Smooth muscle cell (in vitro differentiated cells): ENCODE measurements around the gene FOXA1. TPM values are rescaled to one million over a fixed set of nuclear protein-coding genes. Genes with fewer than 3 reads are reported as not detected.
A peak's percentile ranks its signal among the peaks of the same experiment; 100 is the strongest.

Source experiments
- DNase-seq: peaks from one replicate; lab custom pipeline; 2025; ENCODE audit not compliant: unreplicated experiment; lab: John Stamatoyannopoulos, UW
- H2AFZ ChIP-seq: fragments of 200-600 bp; sonication (generic); 2 replicates; pipeline ENCODE4 v1.6.0; 2016; ENCODE audit warnings: antibody characterized with exemption, low read depth, mild to moderate bottlenecking
- H3F3A ChIP-seq: fragments of 200-600 bp; sonication (generic); 2 replicates; pipeline ENCODE4 v1.6.0; 2017; ENCODE audit warnings: antibody characterized with exemption, low read depth
- H3K27ac ChIP-seq: fragments of 200-600 bp; sonication (generic); 2 replicates; pipeline ENCODE4 v1.5.1; 2016; ENCODE audit warnings: low read depth, mild to moderate bottlenecking
- H3K27me3 ChIP-seq: fragments of 200-600 bp; sonication (generic); 2 replicates; pipeline ENCODE4 v1.6.1; 2016; ENCODE audit warnings: low read depth, mild to moderate bottlenecking
- H3K36me3 ChIP-seq: fragments of 200-600 bp; sonication (generic); 2 replicates; pipeline ENCODE4 v1.5.1; 2016; ENCODE audit warnings: low read depth
- H3K4me1 ChIP-seq: fragments of 200-600 bp; sonication (generic); 2 replicates; pipeline ENCODE4 v1.5.1; 2016; ENCODE audit warnings: low read depth
- H3K4me2 ChIP-seq: fragments of 200-600 bp; sonication (generic); 2 replicates; pipeline ENCODE4 v1.6.0; 2016; ENCODE audit warnings: mild to moderate bottlenecking
- H3K4me3 ChIP-seq: fragments of 200-600 bp; sonication (generic); 2 replicates; pipeline ENCODE4 v1.5.1; 2016; ENCODE audit warnings: mild to moderate bottlenecking
- H3K79me2 ChIP-seq: fragments of 200-600 bp; sonication (generic); 2 replicates; pipeline ENCODE4 v1.6.0; 2016; ENCODE audit warnings: low read depth, mild to moderate bottlenecking
- H3K9ac ChIP-seq: fragments of 200-600 bp; sonication (generic); 2 replicates; pipeline ENCODE4 v1.6.0; 2016; ENCODE audit warnings: low read depth
- H3K9me3 ChIP-seq: fragments of 200-600 bp; sonication (generic); replicated peaks from 2 replicates; pipeline ENCODE4 v1.5.1; 2016; ENCODE audit warnings: low read depth
- H4K20me1 ChIP-seq: fragments of 200-600 bp; sonication (generic); 2 replicates; pipeline ENCODE4 v1.6.0; 2016; ENCODE audit warnings: low read depth
- CTCF ChIP-seq: fragments of 200-600 bp; sonication (generic); IDR thresholded peaks from 2 replicates; pipeline ENCODE4 v1.5.1; 2017; ENCODE audit warnings: borderline replicate concordance, mild to moderate bottlenecking, antibody characterized with exemption; ENCODE audit not compliant: insufficient read depth, poor library complexity, severe bottlenecking
- WGBS: methylation state at CpG from one replicate; pipeline ENCODE4 v1.1.7; 2016; ENCODE audit warnings: low lambda C conversion rate; 5-methylcytosine and 5-hydroxymethylcytosine counted together
- polyA plus RNA-seq: library from polyadenylated mRNA; unstranded; fragments of >200 nt; fragmentation: Nextera tagmentation; extraction: Ambion mirVana; gene quantifications from 2 replicates; pipeline ENCODE4 v1.2.1, GENCODE V29; 2016
- total RNA-seq: library from RNA; depleted of rRNA; stranded (reverse); fragments of >200 nt; gene quantifications from 2 replicates; pipeline ENCODE4 v1.2.3, GENCODE V29; 2014

FOXA1 gene
- total and polyA plus RNA-seq, 2 experiments from 2014 or later: 0.18 TPM; not detected in 1

DNA sequence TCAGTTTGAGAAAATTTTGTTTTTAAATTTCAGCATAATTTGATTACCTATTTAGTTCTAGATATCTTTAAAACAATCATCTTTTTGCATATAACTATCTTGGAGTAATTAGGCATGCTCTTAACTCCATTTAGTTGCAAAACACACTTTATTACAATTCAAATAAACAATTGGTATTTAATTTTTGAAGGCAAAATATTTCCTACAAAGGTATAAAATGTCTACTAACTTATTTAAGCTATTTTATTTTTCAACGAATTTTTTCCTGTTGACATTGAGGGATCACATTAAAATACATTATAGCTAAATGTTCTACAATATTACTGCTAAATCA, 8.3 kb downstream of the FOXA1 start:
- H3F3A ChIP-seq: no peaks in the 10 kb centered on the region
- no peaks in the 10 kb centered on the region for H3K36me3 ChIP-seq
- no peaks in the 10 kb centered on the region for H3K9me3 ChIP-seq
- no peak overlapping the region for H3K27ac ChIP-seq
- no peak overlapping the region for H3K4me2 ChIP-seq
- no peak overlapping the region for H2AFZ ChIP-seq
- H3K9ac ChIP-seq: no peak overlapping the region
- DNase-seq: no peak
- WGBS: 8% methylated on average over 1 of the region's 1 CpG
- no peak for TF ChIP-seq CTCF
- no peaks in the 10 kb centered on the region for H3K79me2 ChIP-seq
- peaks cover 21% of the 10 kb centered on the region for H3K4me1 ChIP-seq
- H3K27me3 ChIP-seq: peaks cover 100% of the 10 kb centered on the region
- no peaks in the 10 kb centered on the region for H4K20me1 ChIP-seq
- H3K4me3 ChIP-seq: no peak overlapping the region

DNA sequence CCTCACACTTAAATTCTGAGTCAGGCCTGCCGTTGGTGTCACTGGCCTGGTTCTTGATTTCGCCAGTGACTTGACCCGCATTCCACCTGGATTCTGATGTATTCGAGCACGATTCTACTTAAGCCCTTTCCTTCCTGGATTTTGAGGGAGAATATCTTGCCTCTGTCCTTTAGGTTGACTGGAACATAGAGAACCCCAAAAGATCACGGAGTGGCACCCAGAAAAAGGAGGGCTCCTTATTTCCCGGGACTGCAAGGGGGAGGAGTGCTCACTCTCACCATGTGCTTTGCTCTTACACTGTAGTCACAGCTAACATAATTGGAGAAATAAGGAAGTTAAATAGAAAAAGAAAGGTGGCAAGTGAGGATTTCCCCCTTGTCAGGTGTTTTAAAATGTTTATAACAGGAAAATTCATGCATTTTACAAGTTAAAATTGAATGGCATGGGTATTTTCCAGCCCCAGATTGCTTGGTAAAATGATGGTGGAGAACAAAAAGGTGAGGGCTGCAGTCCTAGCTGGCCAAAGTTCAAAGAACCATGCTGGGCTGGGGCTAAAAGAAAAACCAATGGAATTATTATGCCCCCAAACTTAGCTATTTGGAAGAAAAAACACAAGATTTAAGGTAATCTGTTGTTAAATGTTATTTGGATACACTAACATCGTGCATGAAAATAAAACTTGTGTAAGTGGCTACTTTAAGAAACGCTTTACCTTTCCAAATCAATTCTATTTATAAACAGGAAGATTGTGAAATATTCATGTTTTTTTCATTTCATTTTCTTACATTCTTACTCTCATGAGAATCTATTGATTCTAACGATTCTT, 8.9 kb downstream of the FOXA1 start:
- H3K27me3 ChIP-seq: peaks cover 100% of the 10 kb centered on the region
- WGBS: 7% methylated on average over 10 of the region's 10 CpGs
- H3K36me3 ChIP-seq: no peaks in the 10 kb centered on the region
- no peak for TF ChIP-seq CTCF
- H2AFZ ChIP-seq: no peak overlapping the region
- H3K9ac ChIP-seq: no peak overlapping the region
- H3K27ac ChIP-seq: no peak overlapping the region
- H3K4me1 ChIP-seq: peaks cover 21% of the 10 kb centered on the region
- H3F3A ChIP-seq: no peaks in the 10 kb centered on the region
- DNase-seq: no peak
- no peak overlapping the region for H3K4me3 ChIP-seq
- no peaks in the 10 kb centered on the region for H3K79me2 ChIP-seq
- no peak overlapping the region for H3K4me2 ChIP-seq
- no peaks in the 10 kb centered on the region for H4K20me1 ChIP-seq
- no peaks in the 10 kb centered on the region for H3K9me3 ChIP-seq

GRCh38 chr14:37585101-37585511, 9.9 kb downstream of the FOXA1 start:
- Histone ChIP-seq H3K4me2 (peak overlapping the region; percentile 35), H3K4me3 (peak overlapping the region; percentile 20), H3K27me3 (peaks cover 100% of the 10 kb centered on the region), H3K79me2 (no peaks in the 10 kb centered on the region), H3K9me3 (no peaks in the 10 kb centered on the region), H3K9ac (no peak overlapping the region), H4K20me1 (no peaks in the 10 kb centered on the region), H3K36me3 (no peaks in the 10 kb centered on the region), H3K4me1 (peaks cover 21% of the 10 kb centered on the region), H3F3A (no peaks in the 10 kb centered on the region), H3K27ac (no peak overlapping the region), H2AFZ (no peak overlapping the region)
- WGBS: 4% methylated on average over 23 of the region's 23 CpGs
- no peak for TF ChIP-seq CTCF
- no peak for DNase-seq
